Suprapubic skin (tissue), 2 donors: Measurements from ENCODE around the gene ECT2.

Experiments
- EP300 ChIP-seq: sonication (generic); formaldehyde crosslinking; IDR thresholded peaks from one replicate; pipeline ENCODE4 v1.6.1; 2017; ENCODE audit warnings: antibody characterized with exemption
- POLR2A ChIP-seq, 2 donors: fragments of 450-650 bp; IDR thresholded peaks; one replicate each; pipeline ENCODE4 v1.6.1; 2017; ENCODE audit warnings: antibody characterized with exemption in 2 of 2, mild to moderate bottlenecking in 2 of 2, moderate library complexity in 2 of 2

DNA sequence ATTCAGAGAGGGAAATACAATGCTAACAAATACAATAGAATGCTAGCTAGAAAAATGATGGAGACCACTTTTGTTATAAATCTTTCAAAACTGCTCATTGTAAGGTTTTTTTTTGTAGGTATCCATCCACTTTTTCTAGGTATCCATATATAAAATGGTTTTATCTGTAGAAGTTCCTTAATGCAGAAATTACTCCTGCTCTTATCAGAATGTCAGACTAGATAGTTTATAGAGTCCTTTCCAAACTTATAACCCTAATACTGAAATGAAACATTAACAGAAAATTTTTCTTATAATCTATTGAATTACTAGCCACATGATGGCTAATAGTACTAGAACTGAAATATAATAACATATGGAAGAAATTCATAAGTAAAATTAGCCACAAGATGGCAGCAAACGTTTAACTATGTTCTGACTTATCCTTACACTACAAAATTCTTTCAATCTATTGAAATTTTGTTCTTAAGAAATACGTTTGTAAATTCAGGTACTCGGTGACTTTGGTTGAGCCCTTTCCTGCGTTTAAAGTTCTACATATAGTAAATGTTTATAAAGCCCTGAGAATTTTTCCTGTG is 58.5 kb downstream of the ECT2 start:
- TF ChIP-seq EP300 (no peak), POLR2A (IDR thresholded peaks at IDR 0.05) (no peak)
